CD4-positive, alpha-beta T cell treated with Interleukin-6 at 100 ng/mL for 8 hours (primary cell): ENCODE results near the gene NR0B1.

Experiments used
- DNase-seq: peaks from one replicate; pipeline ENCODE4 v3.0.0-alpha.2; 2020; ENCODE audit warnings: mixed read lengths, low spot score

NR0B1 gene

GRCh38 chrX:30309139-30309571 is at the start of gene NR0B1:
TSS of gene NR0B1 (minus strand) at chrX:30309390. CDS start at chrX:30309363, 27 bp downstream.
- DNase-seq: no peak

- no peak for DNase-seq
These were observed 40.8 kb upstream of the NR0B1 start for GRCh38 chrX:30349946-30350345.

- no peak for DNase-seq
These were observed 34.0 kb upstream of the NR0B1 start for GRCh38 chrX:30343206-30343605.

GRCh38 chrX:30340753-30341152 is 31.6 kb upstream of the NR0B1 start:
- DNase-seq: no peak

GRCh38 chrX:30327762-30328161 is 18.6 kb upstream of the NR0B1 start:
- no peak for DNase-seq

GRCh38 chrX:30317308-30317707 is 8.1 kb upstream of the NR0B1 start:
- DNase-seq: no peak

GRCh38 chrX:30313322-30313721 is 4.1 kb upstream of the NR0B1 start:
- no peak for DNase-seq

GRCh38 chrX:30312858-30313257 is 3.7 kb upstream of the NR0B1 start:
- no peak for DNase-seq

- DNase-seq: no peak
These were observed 1.4 kb upstream of the NR0B1 start for GRCh38 chrX:30310429-30311206.

- DNase-seq: no peak
These were observed 689 bp downstream of the NR0B1 start for GRCh38 chrX:30308263-30309138.

GRCh38 chrX:30307466-30307865 is 1.7 kb downstream of the NR0B1 start:
- no peak for DNase-seq

GRCh38 chrX:30304866-30305265 is 4.3 kb downstream of the NR0B1 start:
- no peak for DNase-seq

GRCh38 chrX:30302956-30303355 is 6.2 kb downstream of the NR0B1 start:
- DNase-seq: no peak

GRCh38 chrX:30301963-30302362 is 7.2 kb downstream of the NR0B1 start:
- no peak for DNase-seq

- no peak for DNase-seq
These were observed 8.0 kb downstream of the NR0B1 start for GRCh38 chrX:30301208-30301607.

GRCh38 chrX:30296408-30297254 is 12.6 kb downstream of the NR0B1 start:
- DNase-seq: no peak

- DNase-seq: no peak
These were observed 25.6 kb downstream of the NR0B1 start for GRCh38 chrX:30283456-30284200.

GRCh38 chrX:30282527-30282926 is 26.7 kb downstream of the NR0B1 start:
- no peak for DNase-seq

GRCh38 chrX:30280428-30280827 is 28.8 kb downstream of the NR0B1 start:
- DNase-seq: no peak

GRCh38 chrX:30278365-30278764 is 30.8 kb downstream of the NR0B1 start:
- no peak for DNase-seq

GRCh38 chrX:30275498-30275897 is 33.7 kb downstream of the NR0B1 start:
- DNase-seq: no peak
